ENCODE data around the gene ADCYAP1R1.

DNA sequence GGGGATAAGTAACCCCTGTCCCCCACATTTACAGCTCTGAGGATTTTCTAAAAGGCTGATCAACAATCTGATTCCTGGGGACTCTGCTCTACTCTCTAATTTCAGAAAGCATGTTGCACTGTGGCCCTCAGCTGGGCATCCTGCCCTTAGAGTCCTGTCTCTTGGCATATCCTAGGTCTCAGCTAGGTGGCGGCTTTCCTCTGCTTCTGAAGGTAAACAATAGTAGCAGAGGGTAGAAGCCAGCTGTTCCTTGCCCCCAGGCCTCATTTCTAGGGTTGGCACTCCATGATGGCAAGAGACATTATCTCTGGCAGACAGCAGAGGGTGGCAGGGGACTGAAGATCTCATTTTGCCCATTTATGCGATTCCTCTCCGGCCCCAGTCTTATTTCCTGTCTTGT lies 77.0 kb downstream of the ADCYAP1R1 start:
- TF ChIP-seq ZNF274 (IDR thresholded peaks at IDR 0.05; ENCODE audit: low read depth, low read length) (no peak), SUZ12 (IDR thresholded peaks at IDR 0.05; ENCODE audit: extremely low read depth, insufficient read depth, insufficient read length) (no peak)
